NB4 (cell line): ENCODE data around the gene PRMT9.

Experiments
- DNase-seq: peaks from one replicate; pipeline ENCODE4 v3.0.0; 2010; ENCODE audit warnings: low read depth
- H3K4me3 ChIP-seq: one replicate; pipeline ENCODE4 v1.5.1; 2011; ENCODE audit warnings: mild to moderate bottlenecking, low read depth, low read length, moderate library complexity
- CTCF ChIP-seq: IDR thresholded peaks from one replicate; pipeline ENCODE4 v1.5.1; 2012; ENCODE audit warnings: low read depth, low read length
- MAX ChIP-seq: IDR thresholded peaks from 2 replicates; pipeline ENCODE4 v1.6.1; 2011; ENCODE audit warnings: low read depth, low read length
- MYC ChIP-seq: IDR thresholded peaks from 2 replicates; pipeline ENCODE4 v1.6.1; 2011; ENCODE audit warnings: low read depth, low read length
- POLR2A ChIP-seq: IDR thresholded peaks from 2 replicates; pipeline ENCODE4 v1.6.1; 2011; ENCODE audit warnings: mild to moderate bottlenecking; ENCODE audit not compliant: insufficient read length; ENCODE audit errors: extremely low read depth

Gene PRMT9

GRCh38 chr4:147599769-147600168 is 84.2 kb downstream of the PRMT9 start:
- H3K4me3 ChIP-seq, result no peak overlapping the region
- TF ChIP-seq CTCF (no peak), POLR2A (no peak), MYC (no peak), MAX (no peak)
- no peak for DNase-seq

DNA sequence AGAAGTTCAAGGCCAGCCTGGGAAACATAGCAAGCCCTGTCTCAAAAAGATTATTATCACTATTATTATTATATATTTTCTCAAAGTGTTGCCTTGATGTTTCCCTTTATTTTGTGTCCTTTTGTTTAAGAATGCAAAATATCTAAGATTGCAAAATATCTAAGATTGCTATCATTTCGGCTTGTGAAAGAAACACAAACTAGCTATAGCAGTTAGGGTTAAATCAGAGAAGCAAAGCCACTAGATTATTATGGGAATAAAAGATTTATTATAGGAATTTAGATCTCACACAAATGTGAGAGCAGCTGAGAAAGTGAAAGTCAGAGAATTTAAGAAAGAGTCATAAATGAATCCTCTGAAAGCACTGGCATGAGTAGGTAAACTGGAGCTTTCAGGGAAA is 84.8 kb downstream of the PRMT9 start:
- TF ChIP-seq MYC (no peak), CTCF (no peak), MAX (no peak), POLR2A (no peak)
- no peak for DNase-seq
- H3K4me3 ChIP-seq, result no peak overlapping the region

DNA sequence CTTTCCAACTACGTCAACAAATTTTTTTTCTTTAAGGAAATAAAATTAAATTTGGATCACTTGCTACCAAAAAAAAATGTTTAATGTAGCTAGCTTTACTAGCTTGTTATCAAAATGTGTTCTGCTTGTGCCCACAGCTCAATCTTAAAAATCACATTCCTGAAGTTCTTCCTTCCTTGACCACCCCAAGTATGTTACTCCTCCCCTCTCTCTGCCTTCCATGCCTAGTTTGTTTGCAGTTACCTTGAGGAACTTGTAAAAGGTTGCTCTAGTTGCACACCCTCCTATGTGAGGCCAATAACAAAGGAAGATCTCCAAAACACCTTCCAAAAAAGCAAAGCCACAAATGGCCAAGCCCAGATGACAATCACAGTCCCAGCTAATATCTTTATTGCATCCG is 86.4 kb downstream of the PRMT9 start:
- TF ChIP-seq MYC, result no peak
- no peak for TF ChIP-seq POLR2A
- no peak for TF ChIP-seq CTCF
- TF ChIP-seq MAX, result no peak
- no peak for DNase-seq
- no peak overlapping the region for H3K4me3 ChIP-seq

- no peak for TF ChIP-seq POLR2A
- no peak for TF ChIP-seq MYC
- TF ChIP-seq MAX, result no peak
- TF ChIP-seq CTCF, result no peak
- no peak overlapping the region for H3K4me3 ChIP-seq
- no peak for DNase-seq
Measured at GRCh38 chr4:147596981-147597380, 87.0 kb downstream of the PRMT9 start.

DNA sequence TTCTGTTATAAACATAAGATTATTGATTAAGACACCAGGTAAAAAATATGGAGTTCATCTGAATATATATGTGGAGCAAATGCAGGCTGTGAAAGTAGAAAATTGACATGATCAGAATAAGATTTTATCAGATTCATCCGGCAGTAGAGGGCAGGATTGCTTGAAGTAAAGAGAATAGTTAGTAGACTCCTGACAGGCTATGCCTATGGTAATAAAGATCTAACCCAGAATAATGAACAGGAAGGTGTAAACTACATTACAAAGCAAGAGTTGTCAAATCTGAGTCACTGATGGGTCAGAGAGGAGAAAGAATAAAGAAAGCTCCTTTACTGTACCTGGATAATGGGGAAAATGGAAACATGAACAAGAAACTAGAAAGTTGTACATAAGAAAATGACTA is 87.6 kb downstream of the PRMT9 start:
- DNase-seq, result no peak
- no peak for TF ChIP-seq MYC
- TF ChIP-seq POLR2A, result no peak
- TF ChIP-seq CTCF, result no peak
- TF ChIP-seq MAX, result no peak

GRCh38 chr4:147594578-147594977 is 89.4 kb downstream of the PRMT9 start:
- no peak for TF ChIP-seq MYC
- TF ChIP-seq MAX, result no peak
- no peak for TF ChIP-seq POLR2A
- no peak for TF ChIP-seq CTCF
- H3K4me3 ChIP-seq, result no peak overlapping the region
- no peak for DNase-seq

More for the DNA sequence above, 87.6 kb downstream of the PRMT9 start:
- H3K4me3 ChIP-seq, result no peak overlapping the region
